H1 (cell line): ENCODE measurements around the gene COL25A1.

Source experiments
- BRCA1 ChIP-seq: IDR thresholded peaks from 2 replicates; pipeline ENCODE4 v1.6.1; 2012; ENCODE audit warnings: low read depth, low read length, improper control_type of control experiment
- CBX8 ChIP-seq: fragments of 300-800, 300-1000 bp; sonication (generic); IDR thresholded peaks from 2 replicates; pipeline ENCODE4 v1.7.1; 2016; ENCODE audit warnings: low read depth, low read length, borderline replicate concordance
- EGR1 ChIP-seq: IDR thresholded peaks from 2 replicates; pipeline ENCODE4 v1.6.1; 2011; ENCODE audit warnings: low read depth, low read length, borderline replicate concordance
- EZH2 ChIP-seq: fragments of 200-600 bp; sonication (generic); IDR thresholded peaks from 2 replicates; pipeline ENCODE4 v1.7.1; 2012; ENCODE audit warnings: low read depth, mild to moderate bottlenecking, moderate library complexity, low read length, inconsistent platforms; ENCODE audit not compliant: severe bottlenecking
- GTF2F1 ChIP-seq: IDR thresholded peaks from 2 replicates; pipeline ENCODE4 v1.6.1; 2012; ENCODE audit warnings: low read depth, low read length, improper control_type of control experiment, borderline replicate concordance
- HDAC6 ChIP-seq: IDR thresholded peaks from one replicate; pipeline ENCODE4 v1.7.1; 2012; ENCODE audit warnings: low read depth, mild to moderate bottlenecking, inconsistent platforms, low read length, moderate library complexity
- JUND ChIP-seq: IDR thresholded peaks from 2 replicates; pipeline ENCODE4 v1.6.1; 2011; ENCODE audit warnings: mild to moderate bottlenecking, improper control_type of control experiment, low read length
- POLR2A ChIP-seq, 2 experiments: IDR thresholded peaks; 1 replicate in 1 of 2; 2 replicates in 1 of 2; pipeline ENCODE4 v1.6.1; 2011; ENCODE audit warnings: low read depth in 2 of 2, low read length in 2 of 2, mild to moderate bottlenecking in 2 of 2; ENCODE audit errors: control extremely low read depth in 1 of 2
- TAF1 ChIP-seq: IDR thresholded peaks from 2 replicates; pipeline ENCODE4 v1.6.1; 2011; ENCODE audit warnings: mild to moderate bottlenecking, low read depth, low read length
- TF ChIP-seq, protein P1 (sequence below), 3 experiments: IDR thresholded peaks; 1 replicate in 2 of 3; 2 replicates in 1 of 3; pipeline versions ENCODE4 v1.5.1 to v1.6.1; 2011; ENCODE audit warnings: low read length in 3 of 3, mild to moderate bottlenecking in 3 of 3, inconsistent platforms in 2 of 3, low read depth in 1 of 3, moderate library complexity in 1 of 3; ENCODE audit not compliant: insufficient read depth in 1 of 3; ENCODE audit errors: control extremely low read depth in 1 of 3
- TF ChIP-seq, protein P2 (sequence below): IDR thresholded peaks from 2 replicates; pipeline ENCODE4 v1.6.1; 2011; ENCODE audit warnings: low read depth, mild to moderate bottlenecking, low read length; ENCODE audit not compliant: insufficient read depth
- TF ChIP-seq, protein P3 (sequence below): IDR thresholded peaks from 2 replicates; pipeline ENCODE4 v1.6.1; 2012; ENCODE audit warnings: inconsistent platforms

DNA sequence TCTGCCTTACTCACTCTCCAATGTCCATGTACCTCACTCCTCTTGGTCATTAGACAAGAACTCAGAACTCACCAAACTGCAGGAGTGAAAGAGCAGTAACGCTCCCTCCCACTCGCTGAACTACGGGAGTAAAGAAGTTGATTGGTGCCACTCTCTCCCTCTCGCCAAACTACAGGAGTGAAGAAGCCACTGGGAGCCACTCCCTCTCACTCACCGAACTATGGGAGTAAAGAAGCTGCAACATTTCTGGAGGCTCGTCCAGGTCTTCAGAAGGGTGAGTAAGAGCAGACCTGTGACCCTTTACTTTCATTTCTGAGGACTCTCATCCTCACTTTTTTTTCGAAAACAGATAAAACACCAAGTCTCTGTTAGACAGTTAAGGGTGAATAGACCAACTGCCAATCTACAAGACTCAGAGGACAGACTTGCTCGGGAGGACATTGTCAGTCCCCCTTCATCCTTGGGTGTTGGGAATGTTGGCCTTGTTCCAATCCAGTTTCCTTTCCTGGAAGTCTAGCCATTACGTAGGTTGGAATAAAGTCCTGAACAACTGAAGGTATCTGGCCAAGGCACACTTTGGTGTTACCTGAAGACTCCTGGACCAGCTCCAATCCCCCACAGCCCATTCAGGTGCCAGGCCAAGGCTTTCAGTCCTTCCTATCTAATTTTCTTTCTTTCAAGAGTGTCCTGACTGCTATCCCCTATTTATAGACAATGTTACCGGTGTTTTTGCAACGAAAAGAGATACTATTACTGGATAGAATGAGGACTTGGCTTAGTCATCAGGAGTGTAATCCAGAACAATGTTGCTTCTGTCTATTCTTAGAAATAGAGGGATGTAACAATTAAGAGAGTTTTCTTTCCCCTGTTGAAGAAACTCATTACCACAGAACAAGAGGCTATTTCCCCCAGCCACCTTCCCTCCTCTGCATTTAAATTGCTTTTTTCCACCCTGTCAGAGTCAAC, 11.0 kb upstream of the COL25A1 start:
- TF ChIP-seq, protein P1, sequence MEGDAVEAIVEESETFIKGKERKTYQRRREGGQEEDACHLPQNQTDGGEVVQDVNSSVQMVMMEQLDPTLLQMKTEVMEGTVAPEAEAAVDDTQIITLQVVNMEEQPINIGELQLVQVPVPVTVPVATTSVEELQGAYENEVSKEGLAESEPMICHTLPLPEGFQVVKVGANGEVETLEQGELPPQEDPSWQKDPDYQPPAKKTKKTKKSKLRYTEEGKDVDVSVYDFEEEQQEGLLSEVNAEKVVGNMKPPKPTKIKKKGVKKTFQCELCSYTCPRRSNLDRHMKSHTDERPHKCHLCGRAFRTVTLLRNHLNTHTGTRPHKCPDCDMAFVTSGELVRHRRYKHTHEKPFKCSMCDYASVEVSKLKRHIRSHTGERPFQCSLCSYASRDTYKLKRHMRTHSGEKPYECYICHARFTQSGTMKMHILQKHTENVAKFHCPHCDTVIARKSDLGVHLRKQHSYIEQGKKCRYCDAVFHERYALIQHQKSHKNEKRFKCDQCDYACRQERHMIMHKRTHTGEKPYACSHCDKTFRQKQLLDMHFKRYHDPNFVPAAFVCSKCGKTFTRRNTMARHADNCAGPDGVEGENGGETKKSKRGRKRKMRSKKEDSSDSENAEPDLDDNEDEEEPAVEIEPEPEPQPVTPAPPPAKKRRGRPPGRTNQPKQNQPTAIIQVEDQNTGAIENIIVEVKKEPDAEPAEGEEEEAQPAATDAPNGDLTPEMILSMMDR (IDR thresholded peaks at IDR 0.05; ENCODE audit: control extremely low read depth in 1 of 3, insufficient read depth in 1 of 3, low read depth in 1 of 3, low read length in 3 of 3), result no peak
- TF ChIP-seq CBX8 (no peak), GTF2F1 (no peak), JUND (no peak), BRCA1 (no peak), EZH2 (no peak), POLR2A (IDR thresholded peaks at IDR 0.05; ENCODE audit: control extremely low read depth in 1 of 2, low read depth in 2 of 2, low read length in 2 of 2) (no peak), HDAC6 (no peak), EGR1 (no peak), TAF1 (no peak)
- TF ChIP-seq, protein P2, sequence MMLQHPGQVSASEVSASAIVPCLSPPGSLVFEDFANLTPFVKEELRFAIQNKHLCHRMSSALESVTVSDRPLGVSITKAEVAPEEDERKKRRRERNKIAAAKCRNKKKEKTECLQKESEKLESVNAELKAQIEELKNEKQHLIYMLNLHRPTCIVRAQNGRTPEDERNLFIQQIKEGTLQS, result no peak
- TF ChIP-seq, protein P3, sequence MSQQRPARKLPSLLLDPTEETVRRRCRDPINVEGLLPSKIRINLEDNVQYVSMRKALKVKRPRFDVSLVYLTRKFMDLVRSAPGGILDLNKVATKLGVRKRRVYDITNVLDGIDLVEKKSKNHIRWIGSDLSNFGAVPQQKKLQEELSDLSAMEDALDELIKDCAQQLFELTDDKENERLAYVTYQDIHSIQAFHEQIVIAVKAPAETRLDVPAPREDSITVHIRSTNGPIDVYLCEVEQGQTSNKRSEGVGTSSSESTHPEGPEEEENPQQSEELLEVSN, result no peak
